Kidney epithelial cell (primary cell): Measurements from ENCODE around the gene HHIP. TPM values are rescaled to one million over a fixed set of nuclear protein-coding genes. Genes with fewer than 3 reads are reported as not detected.
A peak's percentile ranks its signal among the peaks of the same experiment; 100 is the strongest.

Source experiments
- DNase-seq: peaks from one replicate; pipeline ENCODE4 v3.0.0-alpha.2; 2010; ENCODE audit warnings: low read depth
- H3K27me3 ChIP-seq: 2 replicates; pipeline ENCODE4 v1.6.0; 2011; ENCODE audit warnings: low read length; ENCODE audit not compliant: control insufficient read depth, insufficient read depth
- H3K36me3 ChIP-seq: 2 replicates; pipeline ENCODE4 v1.5.1; 2011; ENCODE audit warnings: low read length; ENCODE audit not compliant: control insufficient read depth, insufficient read depth
- H3K4me3 ChIP-seq: 2 replicates; pipeline ENCODE4 v1.5.1; 2011; ENCODE audit warnings: low read depth, mild to moderate bottlenecking, control low read depth, low read length
- total RNA-seq: library from RNA; depleted of rRNA; stranded (reverse); fragments of >200 nt; gene quantifications from 2 replicates; pipeline ENCODE4 v1.2.3, GENCODE V29; 2015
- TF ChIP-seq, protein P1 (sequence below): IDR thresholded peaks from 2 replicates; pipeline ENCODE4 v1.5.1; 2011; ENCODE audit warnings: mild to moderate bottlenecking, moderate library complexity, low read length, control low read depth, inconsistent platforms; ENCODE audit not compliant: insufficient read depth, poor library complexity, severe bottlenecking

The HHIP gene, protein sequence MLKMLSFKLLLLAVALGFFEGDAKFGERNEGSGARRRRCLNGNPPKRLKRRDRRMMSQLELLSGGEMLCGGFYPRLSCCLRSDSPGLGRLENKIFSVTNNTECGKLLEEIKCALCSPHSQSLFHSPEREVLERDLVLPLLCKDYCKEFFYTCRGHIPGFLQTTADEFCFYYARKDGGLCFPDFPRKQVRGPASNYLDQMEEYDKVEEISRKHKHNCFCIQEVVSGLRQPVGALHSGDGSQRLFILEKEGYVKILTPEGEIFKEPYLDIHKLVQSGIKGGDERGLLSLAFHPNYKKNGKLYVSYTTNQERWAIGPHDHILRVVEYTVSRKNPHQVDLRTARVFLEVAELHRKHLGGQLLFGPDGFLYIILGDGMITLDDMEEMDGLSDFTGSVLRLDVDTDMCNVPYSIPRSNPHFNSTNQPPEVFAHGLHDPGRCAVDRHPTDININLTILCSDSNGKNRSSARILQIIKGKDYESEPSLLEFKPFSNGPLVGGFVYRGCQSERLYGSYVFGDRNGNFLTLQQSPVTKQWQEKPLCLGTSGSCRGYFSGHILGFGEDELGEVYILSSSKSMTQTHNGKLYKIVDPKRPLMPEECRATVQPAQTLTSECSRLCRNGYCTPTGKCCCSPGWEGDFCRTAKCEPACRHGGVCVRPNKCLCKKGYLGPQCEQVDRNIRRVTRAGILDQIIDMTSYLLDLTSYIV
- total RNA-seq = 0.27 and 0.54 TPM in 2 replicates

DNA sequence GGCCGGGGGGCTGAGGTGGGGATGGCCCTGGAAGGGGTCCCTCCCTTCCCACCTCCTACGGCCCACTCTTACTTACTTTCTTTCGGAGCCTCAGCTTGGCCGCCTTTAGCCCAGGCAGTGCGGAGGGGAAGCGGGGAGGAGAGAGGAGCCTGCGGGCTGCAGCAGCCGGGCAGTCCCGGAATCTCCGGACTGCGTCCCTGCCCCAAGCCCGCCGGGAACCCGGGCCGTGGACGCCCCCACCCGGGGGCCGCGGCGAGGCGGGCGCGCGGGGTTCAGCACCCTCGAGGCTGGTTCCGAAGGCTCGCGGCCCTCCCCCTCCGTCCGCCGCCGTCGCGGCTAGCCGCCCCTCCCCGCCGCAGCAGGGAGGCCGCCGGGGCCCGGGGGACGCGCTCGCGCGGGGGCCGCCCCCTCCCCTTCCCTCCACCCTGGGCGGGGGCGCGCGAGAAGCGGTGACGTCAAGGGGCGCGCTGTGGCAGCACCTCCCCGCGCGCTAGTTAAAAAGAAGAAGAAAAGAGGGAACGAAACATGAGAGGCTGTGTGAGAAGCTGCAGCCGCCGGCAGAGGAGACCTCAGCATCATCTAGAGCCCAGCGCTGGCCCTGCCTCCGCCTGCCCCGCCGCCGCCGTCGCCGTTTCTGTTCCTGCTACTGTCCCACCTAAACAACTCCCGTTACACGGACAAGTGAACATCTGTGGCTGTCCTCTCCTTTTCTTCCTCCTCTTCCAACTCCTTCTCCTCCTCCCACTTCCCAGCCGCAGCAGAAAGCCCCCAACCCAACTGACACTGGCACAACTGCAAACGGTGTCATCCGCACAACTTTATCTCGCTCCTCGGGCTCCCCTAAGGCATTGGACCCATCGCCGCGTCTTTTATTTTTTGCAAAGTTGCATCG is at the start of gene HHIP:
TSS of gene HHIP (plus strand) at position 526 of the 892 bp plus-strand sequence. CDS start 520 bp downstream, outside the sequence.
- Histone ChIP-seq H3K36me3 (no peaks in the 10 kb centered on the region), H3K4me3 (peak within 1 kb of the TSS; percentile 64), H3K27me3 (peaks cover 8% of the 10 kb centered on the region)
- TF ChIP-seq, protein P1, sequence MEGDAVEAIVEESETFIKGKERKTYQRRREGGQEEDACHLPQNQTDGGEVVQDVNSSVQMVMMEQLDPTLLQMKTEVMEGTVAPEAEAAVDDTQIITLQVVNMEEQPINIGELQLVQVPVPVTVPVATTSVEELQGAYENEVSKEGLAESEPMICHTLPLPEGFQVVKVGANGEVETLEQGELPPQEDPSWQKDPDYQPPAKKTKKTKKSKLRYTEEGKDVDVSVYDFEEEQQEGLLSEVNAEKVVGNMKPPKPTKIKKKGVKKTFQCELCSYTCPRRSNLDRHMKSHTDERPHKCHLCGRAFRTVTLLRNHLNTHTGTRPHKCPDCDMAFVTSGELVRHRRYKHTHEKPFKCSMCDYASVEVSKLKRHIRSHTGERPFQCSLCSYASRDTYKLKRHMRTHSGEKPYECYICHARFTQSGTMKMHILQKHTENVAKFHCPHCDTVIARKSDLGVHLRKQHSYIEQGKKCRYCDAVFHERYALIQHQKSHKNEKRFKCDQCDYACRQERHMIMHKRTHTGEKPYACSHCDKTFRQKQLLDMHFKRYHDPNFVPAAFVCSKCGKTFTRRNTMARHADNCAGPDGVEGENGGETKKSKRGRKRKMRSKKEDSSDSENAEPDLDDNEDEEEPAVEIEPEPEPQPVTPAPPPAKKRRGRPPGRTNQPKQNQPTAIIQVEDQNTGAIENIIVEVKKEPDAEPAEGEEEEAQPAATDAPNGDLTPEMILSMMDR = no peak
- no peak for DNase-seq

DNA sequence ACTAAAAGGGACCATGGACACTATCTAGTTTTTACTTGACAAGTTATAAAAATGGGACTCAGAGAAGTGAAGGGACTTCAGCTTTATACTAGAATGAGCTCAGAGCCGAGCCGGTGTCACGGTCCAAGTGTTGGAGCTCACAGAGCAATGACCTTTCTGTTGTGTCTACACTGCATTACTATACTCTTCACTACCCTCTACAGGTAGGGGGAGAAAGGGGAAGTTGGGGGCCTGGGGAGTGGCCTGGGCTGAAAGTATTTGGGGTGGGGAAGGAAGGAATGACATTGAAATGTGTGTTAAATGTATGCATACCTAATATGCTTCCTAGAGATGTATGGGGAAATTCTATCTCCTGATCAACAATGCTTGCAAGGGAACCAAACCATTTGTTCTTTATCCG is 48.8 kb upstream of the HHIP start:
- no peak for DNase-seq
- TF ChIP-seq, protein P1 = no peak
- Histone ChIP-seq H3K27me3 (no peaks in the 10 kb centered on the region), H3K36me3 (no peaks in the 10 kb centered on the region), H3K4me3 (no peak overlapping the region)

DNA sequence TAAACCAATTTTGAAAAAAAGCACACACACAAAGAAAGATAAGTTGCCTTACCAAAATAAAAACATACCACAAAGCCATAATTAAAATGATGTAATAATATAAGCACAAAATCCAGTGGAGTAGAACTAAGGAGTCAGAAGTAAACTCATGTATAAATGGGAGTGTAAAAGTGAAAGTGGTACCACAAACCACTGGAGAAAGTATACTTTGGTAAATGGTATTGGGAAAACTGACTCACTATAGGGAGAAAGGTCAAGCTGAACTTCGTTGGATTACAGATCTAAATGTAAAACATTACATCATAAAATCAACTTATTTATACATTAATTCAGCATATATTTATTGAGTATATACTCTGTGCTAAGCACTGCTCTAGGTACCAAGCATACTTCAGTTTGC is 46.3 kb upstream of the HHIP start:
- Histone ChIP-seq H3K27me3 (no peaks in the 10 kb centered on the region), H3K4me3 (no peak overlapping the region), H3K36me3 (no peaks in the 10 kb centered on the region)
- TF ChIP-seq, protein P1 = no peak
- DNase-seq = no peak

DNA sequence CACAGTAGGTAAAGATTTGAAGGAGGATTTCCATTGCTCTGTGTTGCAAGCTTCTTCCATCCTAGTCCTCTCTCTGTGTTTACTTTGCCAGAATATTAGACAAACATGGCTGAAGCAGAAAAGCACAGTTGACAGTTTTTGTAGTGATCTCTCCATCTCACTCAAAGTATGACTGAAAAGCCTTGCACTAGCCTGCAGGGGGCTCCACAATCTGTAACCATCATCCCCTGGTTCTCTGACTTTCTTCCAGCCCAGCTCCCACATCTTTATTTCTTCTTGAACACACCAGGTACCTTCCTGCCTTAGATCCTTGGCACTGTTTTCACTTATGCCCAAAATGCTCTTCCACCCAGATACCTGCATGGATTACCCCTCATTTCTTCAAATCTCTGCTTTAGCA is 34.1 kb upstream of the HHIP start:
- Histone ChIP-seq H3K4me3 (no peak overlapping the region), H3K36me3 (no peaks in the 10 kb centered on the region), H3K27me3 (no peaks in the 10 kb centered on the region)
- TF ChIP-seq, protein P1 = peak; percentile 42
- DNase-seq = no peak

DNA sequence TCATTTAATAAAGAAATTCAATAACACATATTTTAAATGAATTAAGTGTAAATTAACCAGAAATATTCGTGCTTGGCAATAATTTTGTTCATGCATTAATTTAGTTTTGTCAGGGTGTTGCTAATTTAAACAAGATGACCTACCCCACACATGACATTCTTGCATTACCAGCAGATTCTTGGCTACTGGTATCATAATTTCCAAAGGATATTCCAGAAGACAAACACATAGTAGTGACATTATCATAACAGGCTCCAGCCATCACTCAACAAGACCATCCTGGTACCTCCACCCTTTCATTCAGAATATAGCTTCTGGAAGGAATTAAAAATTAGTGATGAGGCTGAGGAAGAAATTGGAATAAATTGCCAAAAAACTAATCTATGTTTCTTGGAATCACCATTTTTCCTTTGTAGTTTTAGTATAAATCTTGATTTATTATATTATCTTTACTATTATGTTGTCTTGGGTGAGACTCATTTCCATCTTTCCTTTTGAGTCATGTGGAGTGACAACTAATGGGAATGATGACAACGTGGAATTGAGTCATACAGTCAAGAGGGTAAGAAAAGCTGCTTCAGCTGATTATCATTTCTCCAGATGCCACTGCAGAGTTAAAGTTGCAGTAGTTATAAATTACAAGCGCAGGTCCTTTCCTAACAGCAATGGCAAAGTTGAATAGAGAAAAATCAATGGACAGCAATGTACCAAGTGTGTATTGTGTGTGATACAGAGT is 30.9 kb upstream of the HHIP start:
- TF ChIP-seq, protein P1 = no peak
- H3K36me3 ChIP-seq = no peaks in the 10 kb centered on the region
- no peak for DNase-seq
- H3K27me3 ChIP-seq = no peaks in the 10 kb centered on the region
- no peak overlapping the region for H3K4me3 ChIP-seq
